Prostate gland (tissue), 2 donors: ENCODE measurements around the gene POP5. TPM values are rescaled to one million over a fixed set of nuclear protein-coding genes. Genes with fewer than 3 reads are reported as not detected.
A peak's percentile ranks its signal among the peaks of the same experiment; 100 is the strongest.

ENCODE experiments used
- DNase-seq: peaks from one replicate; pipeline ENCODE4 v3.0.0-alpha.2; 2019; ENCODE audit warnings: low spot score
- H3K27ac ChIP-seq, 2 donors: fragments of 200-600 bp; sonication (generic); 2 replicates each; pipeline ENCODE4 v1.5.1; 2017 to 2019
- H3K27me3 ChIP-seq: fragments of 200-600 bp; sonication (generic); replicated peaks from 2 replicates; pipeline ENCODE4 v1.5.1; 2019; ENCODE audit not compliant: insufficient read depth
- H3K36me3 ChIP-seq, 2 donors: fragments of 200-600 bp; sonication (generic); 1 replicate in 1 of 2; 2 replicates in 1 of 2; pipeline versions ENCODE4 v1.5.1 to v1.8.1; 2017 to 2019
- H3K4me1 ChIP-seq: fragments of 200-600 bp; sonication (generic); replicated peaks from 2 replicates; pipeline ENCODE4 v1.5.1; 2019
- H3K4me3 ChIP-seq, 2 donors: fragments of 200-600 bp; sonication (generic); 2 replicates each; pipeline ENCODE4 v1.5.1; 2017 to 2019
- H3K9me3 ChIP-seq: fragments of 200-600 bp; sonication (generic); 2 replicates; pipeline ENCODE4 v1.5.1; 2017
- CTCF ChIP-seq, 4 experiments: fragments of 200-600 bp in 2 of 4; fragments of 450-650 bp in 2 of 4; sonication (generic) in 2 of 4; IDR thresholded peaks; 1 replicate in 3 of 4; 2 replicates in 1 of 4; pipeline ENCODE4 v1.5.1; 2016 to 2019; ENCODE audit warnings: antibody characterized with exemption in 4 of 4, mild to moderate bottlenecking in 2 of 4, moderate library complexity in 2 of 4
- POLR2A ChIP-seq: fragments of 450-650 bp; IDR thresholded peaks from one replicate; pipeline ENCODE4 v1.6.1; 2016; ENCODE audit warnings: antibody characterized with exemption, mild to moderate bottlenecking
- POLR2AphosphoS5 ChIP-seq: sonication (generic); formaldehyde crosslinking; IDR thresholded peaks from one replicate; pipeline ENCODE4 v1.6.1; 2017; ENCODE audit warnings: antibody characterized with exemption
- WGBS: methylation state at CpG from one replicate; pipeline ENCODE4 v1.1.5; 2018; 5-methylcytosine and 5-hydroxymethylcytosine counted together
- intact Hi-C: fragments of 100-400 bp; cut with DNase I; formaldehyde crosslinking; loops from one replicate; pipeline ENCODE4 v1.14.2; 2022
- total RNA-seq, 2 donors: library from RNA; depleted of rRNA; stranded (reverse); fragments of >200 nt; gene quantifications; one replicate each; pipeline ENCODE4 v1.1.0, GENCODE V29; 2016

Gene POP5
- total RNA-seq, 2 donors from 2014 or later = 39.3 to 45.2 TPM

GRCh38 chr12:120529641-120530417, 51.4 kb downstream of the POP5 start:
- H3K4me1 ChIP-seq = peaks cover 6% of the 10 kb centered on the region
- WGBS = 15% methylated on average over 19 of the region's 19 CpGs
- H3K27me3 ChIP-seq = no peaks in the 10 kb centered on the region
- intact Hi-C loops = no loop called here
- no peaks in the 10 kb centered on the region for H3K36me3 ChIP-seq
- H3K27ac ChIP-seq = peak overlapping the region; percentile 89
- TF ChIP-seq CTCF (IDR thresholded peaks at IDR 0.05) (peak in 1 of 4 experiments; percentile 9), POLR2A (no peak), POLR2AphosphoS5 (peak; percentile 35)
- DNase-seq = peak; percentile 52
- peak overlapping the region; percentile 65 to 74 for H3K4me3 ChIP-seq
- H3K9me3 ChIP-seq = no peaks in the 10 kb centered on the region

GRCh38 chr12:120528861-120529525, 52.2 kb downstream of the POP5 start, which contains the start of gene COQ5:
Gene COQ5 (minus strand): TSS chr12:120529158. CDS start chr12:120529141, 17 bp downstream.
- H3K36me3 ChIP-seq = no peaks in the 10 kb centered on the region
- WGBS = under 1% methylated on average over 38 of the region's 38 CpGs
- H3K4me1 ChIP-seq = peaks cover 6% of the 10 kb centered on the region
- H3K27ac ChIP-seq = peak within 1 kb of the TSS; percentile 89
- TF ChIP-seq POLR2A = peak; percentile 61
- TF ChIP-seq CTCF (IDR thresholded peaks at IDR 0.05) = no peak
- peak; percentile 94 for TF ChIP-seq POLR2AphosphoS5
- DNase-seq = peak; percentile 91
- intact Hi-C loops = no loop called here
- H3K27me3 ChIP-seq = no peaks in the 10 kb centered on the region
- no peaks in the 10 kb centered on the region for H3K9me3 ChIP-seq
- H3K4me3 ChIP-seq = peak within 1 kb of the TSS; percentile 65 to 74

Other genes with a start within 250 kb of the POP5 start
- 1 to 10 TPM; 1.7 to 8.2 TPM for gene MSI1, start 212.2 kb downstream of the POP5 start, total RNA-seq
- 100 to 1,000 TPM; 616 to 965 TPM for gene COX6A1, start 143.3 kb downstream of the POP5 start, total RNA-seq
- 10 to 100 TPM; 15.7 to 21.9 TPM for gene TRIAP1, start 135.0 kb downstream of the POP5 start, total RNA-seq
- 10 to 100 TPM; 19.3 to 30.1 TPM for gene GATC, start 135.0 kb downstream of the POP5 start, total RNA-seq
- gene SRSF9, start 111.7 kb downstream of the POP5 start, total RNA-seq = 100 to 1,000 TPM in 1 of 2 donors, 10 to 100 TPM in 1; 98.7 to 131 TPM
- 100 to 1,000 TPM; 166 to 303 TPM for gene DYNLL1, start 85.3 kb downstream of the POP5 start, total RNA-seq
- gene COQ5, start 52.2 kb downstream of the POP5 start, total RNA-seq = 10 to 100 TPM; 18.1 to 26.7 TPM
- 100 to 1,000 TPM in 1 of 2 donors, 10 to 100 TPM in 1; 95.3 to 251 TPM for gene RNF10, start 47.0 kb downstream of the POP5 start, total RNA-seq
- gene CABP1, start 59.2 kb upstream of the POP5 start, total RNA-seq = under 1 TPM; 0.23 to 0.62 TPM
- gene MLEC, start 105.7 kb upstream of the POP5 start, total RNA-seq = 100 to 1,000 TPM; 116 to 124 TPM
- 10 to 100 TPM; 26.0 to 41.9 TPM for gene UNC119B, start 129.1 kb upstream of the POP5 start, total RNA-seq
- 10 to 100 TPM; 29.4 to 36.0 TPM for gene ACADS, start 144.4 kb upstream of the POP5 start, total RNA-seq